Testis (tissue), 3 donors: ENCODE results near the gene VAV2. TPM values are rescaled to one million over a fixed set of nuclear protein-coding genes. Genes with fewer than 3 reads are reported as not detected.

ENCODE experiments used
- DNase-seq: peaks from one replicate; pipeline ENCODE4 v3.0.0-alpha.2; 2019
- H3K27ac ChIP-seq, 2 donors: fragments of 200-600 bp; sonication (generic); one replicate each; pipeline ENCODE4 v1.5.1; 2019
- H3K27me3 ChIP-seq: fragments of 200-600 bp; sonication (generic); one replicate; pipeline ENCODE4 v1.5.1; 2019
- H3K36me3 ChIP-seq: fragments of 200-600 bp; sonication (generic); one replicate; pipeline ENCODE4 v1.5.1; 2017; ENCODE audit warnings: low read depth; ENCODE audit errors: missing control alignments
- H3K4me1 ChIP-seq: fragments of 200-600 bp; sonication (generic); one replicate; pipeline ENCODE4 v1.5.1; 2019
- H3K4me3 ChIP-seq, 2 donors: fragments of 200-600 bp; sonication (generic); one replicate each; pipeline ENCODE4 v1.5.1; 2017 to 2019
- H3K9me3 ChIP-seq: fragments of 200-600 bp; sonication (generic); one replicate; pipeline ENCODE4 v1.5.1; 2017
- POLR2A ChIP-seq: fragments of 450-650 bp; IDR thresholded peaks from one replicate; pipeline ENCODE4 v1.6.1; 2017; ENCODE audit warnings: antibody characterized with exemption, mild to moderate bottlenecking, moderate library complexity
- WGBS, 2 donors: methylation state at CpG; one replicate each; pipeline ENCODE4 v1.1.5; 2018; 5-methylcytosine and 5-hydroxymethylcytosine counted together
- intact Hi-C: fragments of 100-400 bp; cut with DNase I; formaldehyde crosslinking; loops from one replicate; pipeline ENCODE4 v1.15.1; 2023; ENCODE audit warnings: low total_unique reads
- polyA plus RNA-seq: library from polyadenylated mRNA; stranded (reverse); fragments of 350-450 nt; fragmentation: Illumina TruSeq; extraction: RNeasy Lipid Tissue Mini Kit (QIAGEN cat#74804); gene quantifications from one replicate; pipeline ENCODE4 v1.2.3, GENCODE V29; 2014; ENCODE audit warnings: low read depth, low replicate concordance; ENCODE audit not compliant: insufficient read depth
- total RNA-seq, 2 donors: library from RNA; depleted of rRNA; stranded (reverse); fragments of >200 nt; gene quantifications; one replicate each; pipeline ENCODE4 v1.2.3, GENCODE V29; 2016
- TF ChIP-seq, protein P1 (sequence below), 3 experiments: fragments of 450-650 bp in 2 of 3; fragments of 200-600 bp in 1 of 3; sonication (generic) in 1 of 3; IDR thresholded peaks; one replicate each; pipeline ENCODE4 v1.5.1; 2016 to 2019; ENCODE audit warnings: antibody characterized with exemption in 3 of 3, mild to moderate bottlenecking in 2 of 3, moderate library complexity in 1 of 3

The VAV2 gene
- total and polyA plus RNA-seq, 3 donors from 2014 or later, result 11.0 to 14.1 (median 12.2) TPM

DNA sequence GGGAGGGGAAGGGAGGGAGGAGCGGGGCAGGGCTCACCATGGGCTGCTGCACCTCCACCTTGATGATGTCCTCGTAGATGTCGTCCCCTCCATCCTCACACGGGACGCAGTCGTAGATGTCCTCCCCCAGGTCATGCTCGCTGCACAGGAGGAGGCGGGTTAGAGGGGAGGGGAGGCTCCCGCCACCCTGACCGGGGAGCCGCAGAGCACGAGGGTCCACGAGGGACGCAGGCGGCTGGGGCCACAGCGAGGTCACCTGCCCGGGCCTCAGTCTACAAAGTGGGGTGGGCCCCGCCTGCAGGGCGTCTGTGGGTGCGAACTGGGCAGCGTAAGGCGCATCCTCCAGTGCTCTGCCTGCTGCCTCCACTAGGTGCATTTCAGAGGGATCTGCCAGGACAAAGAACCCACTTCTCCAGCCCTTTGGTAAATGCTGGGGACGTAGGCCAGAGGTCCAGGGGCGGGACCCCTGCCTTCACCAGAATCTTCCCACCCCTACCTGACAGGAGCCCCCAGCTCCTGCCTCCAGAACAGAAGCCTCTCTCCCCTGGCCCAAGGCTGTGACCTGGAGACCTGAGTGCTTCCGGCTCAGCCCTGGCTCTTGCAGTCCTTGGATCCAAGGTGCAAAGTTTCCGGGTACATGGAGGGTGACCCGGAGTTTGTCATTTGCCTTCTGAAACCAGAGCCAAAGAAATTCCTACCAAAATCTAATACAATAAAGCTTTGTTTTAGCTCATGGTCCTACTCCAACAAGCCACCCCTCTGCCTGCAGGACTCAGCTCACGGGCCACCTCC lies 179.9 kb downstream of the VAV2 start:
- intact Hi-C loops, result no loop called here
- DNase-seq, result no peak
- 94 to 98% methylated on average over 5 to 28 of the region's 28 CpGs for WGBS, 2 donors
- no peak overlapping the region for H3K27ac ChIP-seq
- no peaks in the 10 kb centered on the region for H3K36me3 ChIP-seq
- H3K9me3 ChIP-seq, result no peaks in the 10 kb centered on the region
- H3K4me1 ChIP-seq, result no peaks in the 10 kb centered on the region
- no peak for TF ChIP-seq POLR2A
- TF ChIP-seq, protein P1, sequence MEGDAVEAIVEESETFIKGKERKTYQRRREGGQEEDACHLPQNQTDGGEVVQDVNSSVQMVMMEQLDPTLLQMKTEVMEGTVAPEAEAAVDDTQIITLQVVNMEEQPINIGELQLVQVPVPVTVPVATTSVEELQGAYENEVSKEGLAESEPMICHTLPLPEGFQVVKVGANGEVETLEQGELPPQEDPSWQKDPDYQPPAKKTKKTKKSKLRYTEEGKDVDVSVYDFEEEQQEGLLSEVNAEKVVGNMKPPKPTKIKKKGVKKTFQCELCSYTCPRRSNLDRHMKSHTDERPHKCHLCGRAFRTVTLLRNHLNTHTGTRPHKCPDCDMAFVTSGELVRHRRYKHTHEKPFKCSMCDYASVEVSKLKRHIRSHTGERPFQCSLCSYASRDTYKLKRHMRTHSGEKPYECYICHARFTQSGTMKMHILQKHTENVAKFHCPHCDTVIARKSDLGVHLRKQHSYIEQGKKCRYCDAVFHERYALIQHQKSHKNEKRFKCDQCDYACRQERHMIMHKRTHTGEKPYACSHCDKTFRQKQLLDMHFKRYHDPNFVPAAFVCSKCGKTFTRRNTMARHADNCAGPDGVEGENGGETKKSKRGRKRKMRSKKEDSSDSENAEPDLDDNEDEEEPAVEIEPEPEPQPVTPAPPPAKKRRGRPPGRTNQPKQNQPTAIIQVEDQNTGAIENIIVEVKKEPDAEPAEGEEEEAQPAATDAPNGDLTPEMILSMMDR (IDR thresholded peaks at IDR 0.05), result no peak
- H3K27me3 ChIP-seq, result no peaks in the 10 kb centered on the region
- H3K4me3 ChIP-seq, result no peak overlapping the region

DNA sequence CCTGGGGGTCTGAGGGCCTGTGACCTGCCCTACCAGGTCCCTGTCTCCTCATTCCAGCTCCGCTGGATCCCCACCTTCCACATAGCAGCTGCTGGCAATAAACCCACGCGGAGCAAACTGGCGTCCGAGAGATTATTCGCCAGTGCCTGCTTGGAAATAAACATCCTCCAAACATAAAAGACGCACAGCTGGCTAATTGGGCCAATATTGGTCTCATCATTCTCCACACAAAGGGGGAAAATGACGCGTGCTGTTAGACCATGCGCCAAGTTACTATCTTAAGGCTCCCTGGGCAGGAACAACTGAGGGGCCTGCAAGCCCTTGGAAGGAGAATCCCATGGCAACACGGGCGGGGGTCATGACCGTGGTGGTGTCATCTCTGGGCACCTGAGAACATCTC lies 180.7 kb downstream of the VAV2 start:
- TF ChIP-seq POLR2A, result no peak
- TF ChIP-seq, protein P1 (IDR thresholded peaks at IDR 0.05), result no peak
- Histone ChIP-seq H3K27me3 (no peaks in the 10 kb centered on the region), H3K9me3 (no peaks in the 10 kb centered on the region), H3K27ac (no peak overlapping the region), H3K36me3 (no peaks in the 10 kb centered on the region), H3K4me3 (no peak overlapping the region), H3K4me1 (no peaks in the 10 kb centered on the region)
- DNase-seq, result no peak
- WGBS, 2 donors, result 91 to 92% methylated on average over 13 of the region's 13 CpGs
- intact Hi-C loops, result no loop called here

- 79 to 93% methylated on average over 10 to 23 of the region's 23 CpGs for WGBS, 2 donors
- intact Hi-C loops, result no loop called here
- TF ChIP-seq POLR2A, result no peak
- TF ChIP-seq, protein P1 (IDR thresholded peaks at IDR 0.05), result no peak
- Histone ChIP-seq H3K9me3 (no peaks in the 10 kb centered on the region), H3K27me3 (no peaks in the 10 kb centered on the region), H3K27ac (no peak overlapping the region), H3K36me3 (no peaks in the 10 kb centered on the region), H3K4me1 (no peaks in the 10 kb centered on the region), H3K4me3 (no peak overlapping the region)
- DNase-seq, result no peak
Observed at GRCh38 chr9:133810556-133811195, 181.4 kb downstream of the VAV2 start.

- Histone ChIP-seq H3K9me3 (no peaks in the 10 kb centered on the region), H3K4me3 (no peak overlapping the region), H3K4me1 (no peaks in the 10 kb centered on the region), H3K27ac (no peak overlapping the region), H3K27me3 (no peaks in the 10 kb centered on the region), H3K36me3 (no peaks in the 10 kb centered on the region)
- intact Hi-C loops, result no loop called here
- DNase-seq, result no peak
- no peak for TF ChIP-seq POLR2A
- TF ChIP-seq, protein P1 (IDR thresholded peaks at IDR 0.05), result no peak
- 93 to 96% methylated on average over 6 to 7 of the region's 7 CpGs for whole genome bisulfite sequencing, 2 donors
Observed at GRCh38 chr9:133809335-133809734, 182.8 kb downstream of the VAV2 start.
